Activated T-helper 1 cell treated with Interleukin-2 at 50 U/mL for 16 hours (primary cell): Measurements from ENCODE around the gene TMEM221.

ENCODE experiments used
- DNase-seq: peaks from one replicate; pipeline ENCODE4 v3.0.0-alpha.2; 2020; ENCODE audit warnings: low read depth

Gene TMEM221

GRCh38 chr19:17471410-17472125, 23.1 kb upstream of the TMEM221 start:
- no peak for DNase-seq

GRCh38 chr19:17470068-17470841, 21.8 kb upstream of the TMEM221 start, which contains the start of gene SLC27A1:
Gene SLC27A1 (plus strand): TSS chr19:17470524. CDS start chr19:17470541, 17 bp downstream.
- DNase-seq, result peak; percentile 80

GRCh38 chr19:17469481-17470067, 21.1 kb upstream of the TMEM221 start:
- DNase-seq, result peak; percentile 85

GRCh38 chr19:17469092-17469480, 20.6 kb upstream of the TMEM221 start:
- DNase-seq, result no peak

- DNase-seq, result no peak
These were observed 20.0 kb upstream of the TMEM221 start for GRCh38 chr19:17468302-17469091.

GRCh38 chr19:17467471-17468301, 19.2 kb upstream of the TMEM221 start:
- no peak for DNase-seq

- no peak for DNase-seq
These were observed 18.0 kb upstream of the TMEM221 start for GRCh38 chr19:17466487-17466850.

- DNase-seq, result no peak
These were observed 12.1 kb upstream of the TMEM221 start, which contains the start of gene NXNL1 for GRCh38 chr19:17460372-17461230. Gene NXNL1 (minus strand): TSS chr19:17460926. CDS start chr19:17460869, 57 bp downstream.

- no peak for DNase-seq
These were observed 10.5 kb upstream of the TMEM221 start for GRCh38 chr19:17458970-17459369.

- no peak for DNase-seq
These were observed 9.1 kb upstream of the TMEM221 start for GRCh38 chr19:17457616-17458015.

- DNase-seq, result no peak
These were observed 7.7 kb upstream of the TMEM221 start for GRCh38 chr19:17456127-17456526.

- DNase-seq, result no peak
These were observed 7.0 kb upstream of the TMEM221 start for GRCh38 chr19:17455308-17456123.

GRCh38 chr19:17454576-17455071, 6.2 kb upstream of the TMEM221 start:
- no peak for DNase-seq

- DNase-seq, result no peak
These were observed 3.4 kb upstream of the TMEM221 start for GRCh38 chr19:17451820-17452219.

GRCh38 chr19:17450264-17451075, 2.0 kb upstream of the TMEM221 start:
- no peak for DNase-seq

- DNase-seq, result no peak
These were observed 751 bp downstream of the TMEM221 start for GRCh38 chr19:17447704-17448130.

GRCh38 chr19:17445526-17446165, 2.8 kb downstream of the TMEM221 start:
- no peak for DNase-seq
